Testis (tissue), 3 donors: ENCODE results near the gene GARIN1A. TPM values are rescaled to one million over a fixed set of nuclear protein-coding genes. Genes with fewer than 3 reads are reported as not detected.
A peak's percentile ranks its signal among the peaks of the same experiment; 100 is the strongest.

ENCODE experiments used
- DNase-seq: peaks from one replicate; pipeline ENCODE4 v3.0.0-alpha.2; 2019
- H3K27ac ChIP-seq, 2 donors: fragments of 200-600 bp; sonication (generic); one replicate each; pipeline ENCODE4 v1.5.1; 2019
- H3K27me3 ChIP-seq: fragments of 200-600 bp; sonication (generic); one replicate; pipeline ENCODE4 v1.5.1; 2019
- H3K36me3 ChIP-seq: fragments of 200-600 bp; sonication (generic); one replicate; pipeline ENCODE4 v1.5.1; 2017; ENCODE audit warnings: low read depth; ENCODE audit errors: missing control alignments
- H3K4me1 ChIP-seq: fragments of 200-600 bp; sonication (generic); one replicate; pipeline ENCODE4 v1.5.1; 2019
- H3K4me3 ChIP-seq, 2 donors: fragments of 200-600 bp; sonication (generic); one replicate each; pipeline ENCODE4 v1.5.1; 2017 to 2019
- H3K9me3 ChIP-seq: fragments of 200-600 bp; sonication (generic); one replicate; pipeline ENCODE4 v1.5.1; 2017
- POLR2A ChIP-seq: fragments of 450-650 bp; IDR thresholded peaks from one replicate; pipeline ENCODE4 v1.6.1; 2017; ENCODE audit warnings: antibody characterized with exemption, mild to moderate bottlenecking, moderate library complexity
- WGBS, 2 donors: methylation state at CpG; one replicate each; pipeline ENCODE4 v1.1.5; 2018; 5-methylcytosine and 5-hydroxymethylcytosine counted together
- intact Hi-C: fragments of 100-400 bp; cut with DNase I; formaldehyde crosslinking; loops from one replicate; pipeline ENCODE4 v1.15.1; 2023; ENCODE audit warnings: low total_unique reads
- polyA plus RNA-seq: library from polyadenylated mRNA; stranded (reverse); fragments of 350-450 nt; fragmentation: Illumina TruSeq; extraction: RNeasy Lipid Tissue Mini Kit (QIAGEN cat#74804); gene quantifications from one replicate; pipeline ENCODE4 v1.2.3, GENCODE V29; 2014; ENCODE audit warnings: low read depth, low replicate concordance; ENCODE audit not compliant: insufficient read depth
- total RNA-seq, 2 donors: library from RNA; depleted of rRNA; stranded (reverse); fragments of >200 nt; gene quantifications; one replicate each; pipeline ENCODE4 v1.2.3, GENCODE V29; 2016
- TF ChIP-seq, protein P1 (sequence below), 3 experiments: fragments of 450-650 bp in 2 of 3; fragments of 200-600 bp in 1 of 3; sonication (generic) in 1 of 3; IDR thresholded peaks; one replicate each; pipeline ENCODE4 v1.5.1; 2016 to 2019; ENCODE audit warnings: antibody characterized with exemption in 3 of 3, mild to moderate bottlenecking in 2 of 3, moderate library complexity in 1 of 3

The GARIN1A gene
- total and polyA plus RNA-seq, 3 donors from 2014 or later = 12.0 to 46.8 (median 46.0) TPM

DNA sequence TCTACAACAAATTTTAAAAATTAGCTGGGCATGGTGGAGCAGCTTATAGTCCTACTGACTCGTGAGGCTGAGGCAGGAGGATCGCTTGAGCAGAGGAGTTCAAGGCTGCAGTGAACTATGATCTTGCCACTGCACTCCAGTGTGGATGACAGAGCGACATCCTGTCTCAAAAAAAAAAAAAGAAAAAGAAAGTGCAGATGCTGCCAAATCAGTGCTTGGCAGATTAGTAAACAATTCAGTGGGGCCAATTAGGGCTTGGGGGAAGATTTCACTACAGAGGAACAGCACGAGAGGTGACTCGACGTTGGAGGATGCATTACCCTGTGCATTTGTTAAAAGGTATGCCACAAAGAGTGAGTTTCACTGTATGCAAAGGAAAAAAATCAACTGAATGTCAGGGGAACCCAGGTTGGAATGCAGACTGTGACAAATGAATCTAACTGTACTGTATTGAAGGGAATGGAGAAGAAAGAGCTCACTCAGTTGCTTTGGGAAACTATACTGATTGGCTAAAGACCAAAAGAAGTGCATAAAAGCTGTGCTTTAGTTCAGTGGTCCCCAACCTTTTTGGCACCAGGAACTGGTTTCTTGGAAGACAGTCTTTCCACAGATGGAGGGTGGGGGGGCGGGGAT, 31.6 kb downstream of the GARIN1A start:
- H3K9me3 ChIP-seq = no peaks in the 10 kb centered on the region
- H3K4me3 ChIP-seq = no peak overlapping the region
- DNase-seq = no peak
- intact Hi-C loops = no loop called here
- TF ChIP-seq, protein P1, sequence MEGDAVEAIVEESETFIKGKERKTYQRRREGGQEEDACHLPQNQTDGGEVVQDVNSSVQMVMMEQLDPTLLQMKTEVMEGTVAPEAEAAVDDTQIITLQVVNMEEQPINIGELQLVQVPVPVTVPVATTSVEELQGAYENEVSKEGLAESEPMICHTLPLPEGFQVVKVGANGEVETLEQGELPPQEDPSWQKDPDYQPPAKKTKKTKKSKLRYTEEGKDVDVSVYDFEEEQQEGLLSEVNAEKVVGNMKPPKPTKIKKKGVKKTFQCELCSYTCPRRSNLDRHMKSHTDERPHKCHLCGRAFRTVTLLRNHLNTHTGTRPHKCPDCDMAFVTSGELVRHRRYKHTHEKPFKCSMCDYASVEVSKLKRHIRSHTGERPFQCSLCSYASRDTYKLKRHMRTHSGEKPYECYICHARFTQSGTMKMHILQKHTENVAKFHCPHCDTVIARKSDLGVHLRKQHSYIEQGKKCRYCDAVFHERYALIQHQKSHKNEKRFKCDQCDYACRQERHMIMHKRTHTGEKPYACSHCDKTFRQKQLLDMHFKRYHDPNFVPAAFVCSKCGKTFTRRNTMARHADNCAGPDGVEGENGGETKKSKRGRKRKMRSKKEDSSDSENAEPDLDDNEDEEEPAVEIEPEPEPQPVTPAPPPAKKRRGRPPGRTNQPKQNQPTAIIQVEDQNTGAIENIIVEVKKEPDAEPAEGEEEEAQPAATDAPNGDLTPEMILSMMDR (IDR thresholded peaks at IDR 0.05) = no peak
- TF ChIP-seq POLR2A = no peak
- WGBS, 2 donors = 61 to 71% methylated on average over 7 of the region's 7 CpGs
- no peak overlapping the region for H3K27ac ChIP-seq
- no peaks in the 10 kb centered on the region for H3K4me1 ChIP-seq
- H3K27me3 ChIP-seq = no peaks in the 10 kb centered on the region
- H3K36me3 ChIP-seq = no peaks in the 10 kb centered on the region

DNA sequence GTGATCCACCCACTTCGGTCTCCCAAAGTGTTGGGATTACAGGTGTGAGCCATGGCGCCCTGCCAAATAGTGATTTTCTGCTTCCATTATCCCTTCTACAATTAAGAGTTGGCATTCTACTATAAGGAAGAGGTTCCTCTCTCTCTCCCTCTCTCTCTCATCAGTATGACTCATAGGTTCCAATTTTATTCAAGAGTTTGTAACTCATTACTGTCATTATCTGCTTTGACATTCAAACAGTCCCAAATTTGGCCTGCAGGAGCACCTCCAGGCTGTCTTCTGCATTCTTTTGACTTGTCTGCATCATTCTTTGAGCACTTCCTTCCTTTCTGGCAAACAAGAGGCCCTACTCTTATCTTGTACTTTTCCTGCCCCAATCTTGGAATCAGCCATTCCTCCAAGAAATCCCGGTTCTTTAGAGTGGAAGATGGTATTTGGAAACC, 33.8 kb downstream of the GARIN1A start:
- WGBS, 2 donors = 86 to 87% methylated on average over 3 of the region's 3 CpGs

DNA sequence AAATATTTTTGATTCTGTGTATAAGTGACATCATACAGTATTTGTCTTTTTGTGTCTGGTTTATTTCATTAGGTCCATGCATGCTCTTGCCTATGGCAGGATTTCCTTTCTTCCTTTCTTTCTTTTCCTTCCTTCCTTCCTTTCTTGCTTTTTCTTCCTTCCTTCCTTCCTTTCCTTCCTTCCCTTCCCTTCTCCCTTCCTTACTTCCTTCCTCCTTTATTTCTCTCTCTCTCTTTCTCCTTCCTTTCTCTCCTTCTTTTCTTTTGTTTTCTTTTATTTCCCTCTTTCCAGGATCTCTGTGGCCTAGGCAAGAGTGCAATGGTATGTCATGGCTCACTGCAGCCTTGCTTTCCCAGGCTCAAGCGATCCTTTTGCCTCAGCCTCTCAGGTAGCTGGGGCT, 35.7 kb downstream of the GARIN1A start:
- Histone ChIP-seq H3K36me3 (no peaks in the 10 kb centered on the region), H3K4me3 (no peak overlapping the region), H3K4me1 (no peaks in the 10 kb centered on the region), H3K27ac (no peak overlapping the region), H3K9me3 (no peaks in the 10 kb centered on the region), H3K27me3 (no peaks in the 10 kb centered on the region)
- TF ChIP-seq POLR2A = no peak
- TF ChIP-seq, protein P1 (IDR thresholded peaks at IDR 0.05) = no peak
- WGBS, 2 donors = 94 to 100% methylated on average over 1 of the region's 1 CpG
- no peak for DNase-seq
- intact Hi-C loops = no loop called here

More for the DNA sequence above, 33.8 kb downstream of the GARIN1A start:
- Histone ChIP-seq H3K4me1 (no peaks in the 10 kb centered on the region), H3K27ac (no peak overlapping the region), H3K9me3 (no peaks in the 10 kb centered on the region), H3K36me3 (no peaks in the 10 kb centered on the region), H3K4me3 (no peak overlapping the region), H3K27me3 (no peaks in the 10 kb centered on the region)
- intact Hi-C loops = no loop called here
- TF ChIP-seq POLR2A = no peak
- TF ChIP-seq, protein P1 (IDR thresholded peaks at IDR 0.05) = no peak
- no peak for DNase-seq

DNA sequence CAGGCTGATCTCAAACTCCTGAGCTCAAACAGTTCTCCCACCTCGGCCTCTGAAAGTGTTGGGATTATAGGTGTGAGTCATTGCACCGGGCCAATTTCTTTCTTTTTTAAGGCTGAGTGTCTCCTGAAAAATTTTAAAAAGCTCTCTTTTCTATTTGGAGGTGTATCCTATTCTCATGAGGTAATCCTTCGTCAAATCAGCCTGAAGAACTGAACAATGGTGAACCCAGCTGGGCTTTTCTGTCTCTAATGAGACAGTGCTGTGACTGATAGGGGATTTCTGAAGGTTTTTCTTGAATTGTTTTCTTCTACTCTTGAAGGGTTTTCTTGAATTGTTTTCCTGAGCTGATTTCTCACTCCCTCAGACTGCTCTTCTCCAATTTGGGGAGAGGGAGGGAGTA, 36.1 kb downstream of the GARIN1A start:
- H3K4me1 ChIP-seq = no peaks in the 10 kb centered on the region
- intact Hi-C loops = no loop called here
- H3K9me3 ChIP-seq = no peaks in the 10 kb centered on the region
- TF ChIP-seq POLR2A = no peak
- TF ChIP-seq, protein P1 (IDR thresholded peaks at IDR 0.05) = no peak
- H3K36me3 ChIP-seq = no peaks in the 10 kb centered on the region
- no peaks in the 10 kb centered on the region for H3K27me3 ChIP-seq
- WGBS, 2 donors = 89 to 96% methylated on average over 3 of the region's 3 CpGs
- no peak for DNase-seq
- no peak overlapping the region for H3K27ac ChIP-seq
- H3K4me3 ChIP-seq = no peak overlapping the region

DNA sequence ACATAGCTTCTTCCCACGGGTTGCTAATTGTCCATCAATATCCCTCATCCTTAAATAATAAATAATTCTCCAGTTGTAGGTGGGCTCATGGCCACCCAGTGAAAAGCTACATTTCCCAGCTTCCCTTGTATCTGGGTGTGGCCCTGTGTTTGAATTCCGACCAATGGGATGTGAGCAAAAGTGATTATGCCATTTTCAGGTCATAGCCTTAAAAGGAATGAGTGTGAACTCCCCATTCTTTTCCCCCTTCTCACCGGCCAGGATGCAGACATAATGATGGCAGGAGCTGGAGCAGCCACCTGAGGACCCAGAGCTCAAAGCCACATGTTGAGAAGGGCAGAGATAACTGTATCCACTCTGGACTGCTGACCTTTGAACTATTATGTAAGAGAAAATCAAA, 36.7 kb downstream of the GARIN1A start:
- DNase-seq = no peak
- no peak overlapping the region for H3K27ac ChIP-seq
- no peaks in the 10 kb centered on the region for H3K36me3 ChIP-seq
- no peaks in the 10 kb centered on the region for H3K4me1 ChIP-seq
- 84 to 92% methylated on average over 3 of the region's 3 CpGs for WGBS, 2 donors
- intact Hi-C loops = no loop called here
- TF ChIP-seq, protein P1 (IDR thresholded peaks at IDR 0.05) = no peak
- no peak for TF ChIP-seq POLR2A
- H3K4me3 ChIP-seq = peak overlapping the region in 1 of 2 donors; percentile 9
- H3K9me3 ChIP-seq = no peaks in the 10 kb centered on the region
- no peaks in the 10 kb centered on the region for H3K27me3 ChIP-seq
